HCT116 (cell line): Measurements from ENCODE around the gene IRF2BP1.

Source experiments
- POLR2A ChIP-seq: IDR thresholded peaks from 2 replicates; pipeline ENCODE4 v1.7.0; 2011; ENCODE audit warnings: borderline replicate concordance; ENCODE audit not compliant: insufficient read depth, insufficient read length; ENCODE audit errors: extremely low read depth
- POLR2AphosphoS5 ChIP-seq: IDR thresholded peaks from 2 replicates; pipeline ENCODE4 v1.6.1; 2011; ENCODE audit warnings: mild to moderate bottlenecking, low read depth, low read length, moderate library complexity
- RAD21 ChIP-seq: IDR thresholded peaks from 2 replicates; pipeline ENCODE4 v1.6.1; 2012; ENCODE audit warnings: low read depth, mild to moderate bottlenecking
- YY1 ChIP-seq: IDR thresholded peaks from 2 replicates; pipeline ENCODE4 v1.6.1; 2011; ENCODE audit warnings: low read length, low read depth, moderate library complexity, mild to moderate bottlenecking; ENCODE audit not compliant: insufficient replicate concordance; ENCODE audit errors: extremely low read depth
- TF ChIP-seq, protein P1 (sequence below), 3 experiments: fragments of 200-600 bp in 1 of 3; sonication (generic) in 1 of 3; IDR thresholded peaks in 2 of 3; conservative IDR thresholded peaks in 1 of 3; 2 replicates each; pipeline ENCODE4 v1.5.1; 2012 to 2017; ENCODE audit warnings: low read depth in 2 of 3, low read length in 2 of 3, antibody characterized with exemption in 1 of 3, borderline replicate concordance in 1 of 3, control low read depth in 1 of 3, mild to moderate bottlenecking in 1 of 3, mixed read lengths in 1 of 3, mixed run types in 1 of 3, moderate library complexity in 1 of 3; ENCODE audit not compliant: insufficient read depth in 1 of 3
- TF ChIP-seq, protein P2 (sequence below): IDR thresholded peaks from 2 replicates; pipeline ENCODE4 v1.6.1; 2012
- TF ChIP-seq, protein P3 (sequence below): IDR thresholded peaks from 2 replicates; pipeline ENCODE4 v1.6.1; 2012
- TF ChIP-seq, protein P4 (sequence below): IDR thresholded peaks from 2 replicates; pipeline ENCODE4 v1.6.1; 2011; ENCODE audit warnings: mild to moderate bottlenecking, low read length, moderate library complexity; ENCODE audit not compliant: insufficient replicate concordance; ENCODE audit errors: extremely low read depth
- TF ChIP-seq, protein P5 (sequence below): IDR thresholded peaks from 2 replicates; pipeline ENCODE4 v1.6.1; 2012; ENCODE audit warnings: low read depth

DNA sequence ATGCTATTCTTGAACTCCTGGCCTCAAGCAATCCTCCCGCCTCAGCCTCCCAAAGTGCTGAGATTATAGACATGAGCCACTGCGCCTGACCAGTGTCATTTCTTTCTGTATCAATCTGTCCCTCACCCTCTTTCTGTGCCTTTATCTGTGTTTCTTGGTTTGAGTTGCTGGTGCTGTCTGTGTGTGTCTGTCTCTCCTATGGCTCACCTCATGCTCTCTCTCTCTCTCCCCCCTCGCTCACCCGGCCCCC is 9.9 kb downstream of the IRF2BP1 start:
- no peak for TF ChIP-seq RAD21
- TF ChIP-seq, protein P1, sequence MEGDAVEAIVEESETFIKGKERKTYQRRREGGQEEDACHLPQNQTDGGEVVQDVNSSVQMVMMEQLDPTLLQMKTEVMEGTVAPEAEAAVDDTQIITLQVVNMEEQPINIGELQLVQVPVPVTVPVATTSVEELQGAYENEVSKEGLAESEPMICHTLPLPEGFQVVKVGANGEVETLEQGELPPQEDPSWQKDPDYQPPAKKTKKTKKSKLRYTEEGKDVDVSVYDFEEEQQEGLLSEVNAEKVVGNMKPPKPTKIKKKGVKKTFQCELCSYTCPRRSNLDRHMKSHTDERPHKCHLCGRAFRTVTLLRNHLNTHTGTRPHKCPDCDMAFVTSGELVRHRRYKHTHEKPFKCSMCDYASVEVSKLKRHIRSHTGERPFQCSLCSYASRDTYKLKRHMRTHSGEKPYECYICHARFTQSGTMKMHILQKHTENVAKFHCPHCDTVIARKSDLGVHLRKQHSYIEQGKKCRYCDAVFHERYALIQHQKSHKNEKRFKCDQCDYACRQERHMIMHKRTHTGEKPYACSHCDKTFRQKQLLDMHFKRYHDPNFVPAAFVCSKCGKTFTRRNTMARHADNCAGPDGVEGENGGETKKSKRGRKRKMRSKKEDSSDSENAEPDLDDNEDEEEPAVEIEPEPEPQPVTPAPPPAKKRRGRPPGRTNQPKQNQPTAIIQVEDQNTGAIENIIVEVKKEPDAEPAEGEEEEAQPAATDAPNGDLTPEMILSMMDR (IDR thresholded peaks at IDR 0.05 in 2 of 3, conservative IDR thresholded peaks at IDR 0.05 in 1 of 3; ENCODE audit: borderline replicate concordance in 1 of 3, insufficient read depth in 1 of 3, low read depth in 2 of 3, low read length in 2 of 3) = no peak
- TF ChIP-seq, protein P2, sequence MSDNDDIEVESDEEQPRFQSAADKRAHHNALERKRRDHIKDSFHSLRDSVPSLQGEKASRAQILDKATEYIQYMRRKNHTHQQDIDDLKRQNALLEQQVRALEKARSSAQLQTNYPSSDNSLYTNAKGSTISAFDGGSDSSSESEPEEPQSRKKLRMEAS = no peak
- TF ChIP-seq POLR2A = no peak
- no peak for TF ChIP-seq POLR2AphosphoS5
- TF ChIP-seq YY1 = no peak
- TF ChIP-seq, protein P3, sequence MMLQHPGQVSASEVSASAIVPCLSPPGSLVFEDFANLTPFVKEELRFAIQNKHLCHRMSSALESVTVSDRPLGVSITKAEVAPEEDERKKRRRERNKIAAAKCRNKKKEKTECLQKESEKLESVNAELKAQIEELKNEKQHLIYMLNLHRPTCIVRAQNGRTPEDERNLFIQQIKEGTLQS = no peak
- TF ChIP-seq, protein P4, sequence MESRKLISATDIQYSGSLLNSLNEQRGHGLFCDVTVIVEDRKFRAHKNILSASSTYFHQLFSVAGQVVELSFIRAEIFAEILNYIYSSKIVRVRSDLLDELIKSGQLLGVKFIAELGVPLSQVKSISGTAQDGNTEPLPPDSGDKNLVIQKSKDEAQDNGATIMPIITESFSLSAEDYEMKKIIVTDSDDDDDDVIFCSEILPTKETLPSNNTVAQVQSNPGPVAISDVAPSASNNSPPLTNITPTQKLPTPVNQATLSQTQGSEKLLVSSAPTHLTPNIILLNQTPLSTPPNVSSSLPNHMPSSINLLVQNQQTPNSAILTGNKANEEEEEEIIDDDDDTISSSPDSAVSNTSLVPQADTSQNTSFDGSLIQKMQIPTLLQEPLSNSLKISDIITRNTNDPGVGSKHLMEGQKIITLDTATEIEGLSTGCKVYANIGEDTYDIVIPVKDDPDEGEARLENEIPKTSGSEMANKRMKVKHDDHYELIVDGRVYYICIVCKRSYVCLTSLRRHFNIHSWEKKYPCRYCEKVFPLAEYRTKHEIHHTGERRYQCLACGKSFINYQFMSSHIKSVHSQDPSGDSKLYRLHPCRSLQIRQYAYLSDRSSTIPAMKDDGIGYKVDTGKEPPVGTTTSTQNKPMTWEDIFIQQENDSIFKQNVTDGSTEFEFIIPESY = no peak
- TF ChIP-seq, protein P5, sequence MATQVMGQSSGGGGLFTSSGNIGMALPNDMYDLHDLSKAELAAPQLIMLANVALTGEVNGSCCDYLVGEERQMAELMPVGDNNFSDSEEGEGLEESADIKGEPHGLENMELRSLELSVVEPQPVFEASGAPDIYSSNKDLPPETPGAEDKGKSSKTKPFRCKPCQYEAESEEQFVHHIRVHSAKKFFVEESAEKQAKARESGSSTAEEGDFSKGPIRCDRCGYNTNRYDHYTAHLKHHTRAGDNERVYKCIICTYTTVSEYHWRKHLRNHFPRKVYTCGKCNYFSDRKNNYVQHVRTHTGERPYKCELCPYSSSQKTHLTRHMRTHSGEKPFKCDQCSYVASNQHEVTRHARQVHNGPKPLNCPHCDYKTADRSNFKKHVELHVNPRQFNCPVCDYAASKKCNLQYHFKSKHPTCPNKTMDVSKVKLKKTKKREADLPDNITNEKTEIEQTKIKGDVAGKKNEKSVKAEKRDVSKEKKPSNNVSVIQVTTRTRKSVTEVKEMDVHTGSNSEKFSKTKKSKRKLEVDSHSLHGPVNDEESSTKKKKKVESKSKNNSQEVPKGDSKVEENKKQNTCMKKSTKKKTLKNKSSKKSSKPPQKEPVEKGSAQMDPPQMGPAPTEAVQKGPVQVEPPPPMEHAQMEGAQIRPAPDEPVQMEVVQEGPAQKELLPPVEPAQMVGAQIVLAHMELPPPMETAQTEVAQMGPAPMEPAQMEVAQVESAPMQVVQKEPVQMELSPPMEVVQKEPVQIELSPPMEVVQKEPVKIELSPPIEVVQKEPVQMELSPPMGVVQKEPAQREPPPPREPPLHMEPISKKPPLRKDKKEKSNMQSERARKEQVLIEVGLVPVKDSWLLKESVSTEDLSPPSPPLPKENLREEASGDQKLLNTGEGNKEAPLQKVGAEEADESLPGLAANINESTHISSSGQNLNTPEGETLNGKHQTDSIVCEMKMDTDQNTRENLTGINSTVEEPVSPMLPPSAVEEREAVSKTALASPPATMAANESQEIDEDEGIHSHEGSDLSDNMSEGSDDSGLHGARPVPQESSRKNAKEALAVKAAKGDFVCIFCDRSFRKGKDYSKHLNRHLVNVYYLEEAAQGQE = no peak
